RWPE2 (cell line): ENCODE measurements around the gene PLIN1.

ENCODE experiments used
- ATAC-seq: fragments of 200-7000 bp; cut with Tn5 transposase; 3 replicates; pipeline ENCODE4 v1.9.1; 2021; ENCODE audit warnings: low read depth
- DNase-seq: peaks from one replicate; pipeline ENCODE4 v3.0.0-alpha.2; 2020; ENCODE audit warnings: low spot score
- H3K27ac ChIP-seq: fragments of 450-650 bp; 2 replicates; pipeline ENCODE4 v1.5.1; 2017; ENCODE audit warnings: mild to moderate bottlenecking; ENCODE audit not compliant: poor library complexity, severe bottlenecking
- H3K27me3 ChIP-seq: fragments of 250-450 bp; sonication (Bioruptor Pico); 2 replicates; pipeline ENCODE4 v1.5.1; 2021; ENCODE audit warnings: mild to moderate bottlenecking, moderate library complexity; ENCODE audit not compliant: insufficient read depth, poor library complexity, severe bottlenecking
- H3K36me3 ChIP-seq: fragments of 250-450 bp; sonication (Bioruptor Pico); 2 replicates; pipeline ENCODE4 v1.5.1; 2020; ENCODE audit warnings: low read depth, mild to moderate bottlenecking, moderate library complexity
- H3K4me1 ChIP-seq: fragments of 250-450 bp; sonication (Bioruptor Pico); 2 replicates; pipeline ENCODE4 v1.5.1; 2021; ENCODE audit warnings: mild to moderate bottlenecking, moderate library complexity; ENCODE audit not compliant: insufficient read depth, poor library complexity, severe bottlenecking
- H3K4me3 ChIP-seq: fragments of 250-450 bp; sonication (Bioruptor Pico); 2 replicates; pipeline ENCODE4 v1.5.1; 2021; ENCODE audit warnings: mild to moderate bottlenecking, moderate library complexity; ENCODE audit not compliant: severe bottlenecking
- H3K9me3 ChIP-seq: fragments of 250-450 bp; sonication (Bioruptor Pico); 2 replicates; pipeline ENCODE4 v1.5.1; 2021; ENCODE audit warnings: mild to moderate bottlenecking, moderate library complexity; ENCODE audit not compliant: severe bottlenecking
- CTCF ChIP-seq: fragments of 450-650 bp; IDR thresholded peaks from one replicate; pipeline ENCODE4 v1.5.1; 2017; ENCODE audit warnings: mild to moderate bottlenecking, moderate library complexity; ENCODE audit not compliant: poor library complexity, severe bottlenecking

The PLIN1 gene

GRCh38 chr15:89714775-89715174 lies 35.6 kb upstream of the PLIN1 start:
- TF ChIP-seq CTCF = no peak
- Histone ChIP-seq H3K27ac (no peak overlapping the region), H3K9me3 (no peaks in the 10 kb centered on the region), H3K27me3 (no peaks in the 10 kb centered on the region), H3K4me1 (no peaks in the 10 kb centered on the region), H3K4me3 (no peak overlapping the region), H3K36me3 (no peaks in the 10 kb centered on the region)
- DNase-seq (no peak), ATAC-seq (no peak)

GRCh38 chr15:89707577-89707976 lies 28.4 kb upstream of the PLIN1 start:
- H3K4me3 ChIP-seq = no peak overlapping the region
- H3K9me3 ChIP-seq = no peaks in the 10 kb centered on the region
- no peak for TF ChIP-seq CTCF
- no peak overlapping the region for H3K27ac ChIP-seq
- no peaks in the 10 kb centered on the region for H3K36me3 ChIP-seq
- ATAC-seq (no peak), DNase-seq (no peak)
- no peaks in the 10 kb centered on the region for H3K4me1 ChIP-seq
- no peaks in the 10 kb centered on the region for H3K27me3 ChIP-seq

GRCh38 chr15:89704411-89704810 lies 25.2 kb upstream of the PLIN1 start:
- no peaks in the 10 kb centered on the region for H3K4me1 ChIP-seq
- H3K36me3 ChIP-seq = no peaks in the 10 kb centered on the region
- DNase-seq (no peak), ATAC-seq (no peak)
- H3K27me3 ChIP-seq = no peaks in the 10 kb centered on the region
- H3K9me3 ChIP-seq = no peaks in the 10 kb centered on the region
- no peak overlapping the region for H3K4me3 ChIP-seq
- TF ChIP-seq CTCF = no peak
- H3K27ac ChIP-seq = no peak overlapping the region

- H3K9me3 ChIP-seq = no peaks in the 10 kb centered on the region
- no peak for ATAC-seq
- no peak for DNase-seq
- no peak overlapping the region for H3K4me3 ChIP-seq
- H3K36me3 ChIP-seq = no peaks in the 10 kb centered on the region; the same call in 1 of the 2 replicates
- no peaks in the 10 kb centered on the region for H3K4me1 ChIP-seq
- no peak overlapping the region for H3K27ac ChIP-seq
- no peaks in the 10 kb centered on the region for H3K27me3 ChIP-seq
- TF ChIP-seq CTCF = no peak
Measured at GRCh38 chr15:89695198-89695597, 16.0 kb upstream of the PLIN1 start.

GRCh38 chr15:89693696-89694095 lies 14.5 kb upstream of the PLIN1 start:
- TF ChIP-seq CTCF = no peak
- ATAC-seq (no peak), DNase-seq (no peak)
- H3K27ac ChIP-seq = no peak overlapping the region
- no peaks in the 10 kb centered on the region for H3K4me1 ChIP-seq
- no peak overlapping the region for H3K4me3 ChIP-seq
- H3K27me3 ChIP-seq = no peaks in the 10 kb centered on the region
- no peaks in the 10 kb centered on the region for H3K9me3 ChIP-seq
- no peaks in the 10 kb centered on the region; the same call in 1 of the 2 replicates for H3K36me3 ChIP-seq
